ENCODE data around the gene RAD9A.

DNA sequence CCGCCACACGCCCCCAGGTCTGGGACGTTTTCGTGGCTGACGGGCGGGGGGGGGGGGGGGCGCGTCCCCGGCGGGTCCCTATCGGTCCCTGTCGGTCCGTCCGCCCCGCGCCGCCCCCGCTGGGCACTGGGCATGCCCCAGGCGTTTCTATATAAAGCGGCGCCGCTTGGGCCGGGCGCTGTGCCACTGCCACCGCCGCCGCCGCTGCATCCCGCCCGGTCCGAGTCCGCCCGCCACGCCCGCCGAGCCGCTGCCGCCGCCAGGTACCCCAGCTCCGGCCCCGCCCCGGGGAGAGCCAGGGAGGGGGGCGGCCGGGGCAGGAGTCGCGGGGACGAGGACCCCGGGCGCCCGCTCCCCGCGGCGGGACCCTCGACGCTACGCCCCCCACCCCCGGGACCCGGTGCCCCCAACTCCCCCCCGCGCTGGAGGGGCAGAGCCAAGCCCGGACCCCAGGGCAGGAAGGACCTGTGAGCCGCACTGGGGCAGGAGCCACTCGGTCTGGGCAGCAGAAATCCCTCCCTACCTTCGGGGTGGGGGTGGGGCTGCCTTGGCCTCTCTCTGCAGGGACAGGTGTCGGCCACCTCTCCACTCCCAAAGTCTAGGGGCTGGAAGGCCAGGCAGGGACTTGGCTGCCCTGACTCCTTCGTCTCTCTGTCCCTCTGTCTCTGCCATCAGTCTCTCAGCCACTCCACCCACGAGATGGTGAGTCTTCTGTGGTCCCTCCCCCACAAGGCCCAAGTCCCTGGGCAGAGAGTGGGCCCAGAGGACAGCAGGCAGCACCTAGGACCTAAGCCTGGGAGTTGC is 23.9 kb downstream of the RAD9A start, which contains the start of gene CARNS1:
- TF ChIP-seq, protein P1, sequence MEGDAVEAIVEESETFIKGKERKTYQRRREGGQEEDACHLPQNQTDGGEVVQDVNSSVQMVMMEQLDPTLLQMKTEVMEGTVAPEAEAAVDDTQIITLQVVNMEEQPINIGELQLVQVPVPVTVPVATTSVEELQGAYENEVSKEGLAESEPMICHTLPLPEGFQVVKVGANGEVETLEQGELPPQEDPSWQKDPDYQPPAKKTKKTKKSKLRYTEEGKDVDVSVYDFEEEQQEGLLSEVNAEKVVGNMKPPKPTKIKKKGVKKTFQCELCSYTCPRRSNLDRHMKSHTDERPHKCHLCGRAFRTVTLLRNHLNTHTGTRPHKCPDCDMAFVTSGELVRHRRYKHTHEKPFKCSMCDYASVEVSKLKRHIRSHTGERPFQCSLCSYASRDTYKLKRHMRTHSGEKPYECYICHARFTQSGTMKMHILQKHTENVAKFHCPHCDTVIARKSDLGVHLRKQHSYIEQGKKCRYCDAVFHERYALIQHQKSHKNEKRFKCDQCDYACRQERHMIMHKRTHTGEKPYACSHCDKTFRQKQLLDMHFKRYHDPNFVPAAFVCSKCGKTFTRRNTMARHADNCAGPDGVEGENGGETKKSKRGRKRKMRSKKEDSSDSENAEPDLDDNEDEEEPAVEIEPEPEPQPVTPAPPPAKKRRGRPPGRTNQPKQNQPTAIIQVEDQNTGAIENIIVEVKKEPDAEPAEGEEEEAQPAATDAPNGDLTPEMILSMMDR (IDR thresholded peaks at IDR 0.05; ENCODE audit: insufficient read depth, low read depth, low read length) = no peak
- no peak for TF ChIP-seq EZH2 (IDR thresholded peaks at IDR 0.05; ENCODE audit: insufficient read depth, low read length)

Measured in astrocyte (in vitro differentiated cells and primary cell).